22Rv1 (cell line): ENCODE data around the gene PRR11.

Experiments
- CTCF ChIP-seq: fragments of 450-650 bp; IDR thresholded peaks from 2 replicates; pipeline ENCODE4 v1.5.1; 2017; ENCODE audit warnings: mild to moderate bottlenecking
- ZFX ChIP-seq: fragments of 450-650 bp; IDR thresholded peaks from 2 replicates; pipeline ENCODE4 v1.6.1; 2017; ENCODE audit warnings: antibody characterized with exemption, borderline replicate concordance

GRCh38 chr17:59234631-59235030 is 79.1 kb downstream of the PRR11 start:
- no peak for TF ChIP-seq CTCF
- TF ChIP-seq ZFX = no peak
